Measurements from ENCODE around the gene POU4F1. TPM values are rescaled to one million over a fixed set of nuclear protein-coding genes. Genes with fewer than 3 reads are reported as not detected.
A peak's percentile ranks its signal among the peaks of the same experiment; 100 is the strongest.

POU4F1 gene
- total RNA-seq, 2 experiments from 2014 or later, result 0.18 to 0.23 TPM

DNA sequence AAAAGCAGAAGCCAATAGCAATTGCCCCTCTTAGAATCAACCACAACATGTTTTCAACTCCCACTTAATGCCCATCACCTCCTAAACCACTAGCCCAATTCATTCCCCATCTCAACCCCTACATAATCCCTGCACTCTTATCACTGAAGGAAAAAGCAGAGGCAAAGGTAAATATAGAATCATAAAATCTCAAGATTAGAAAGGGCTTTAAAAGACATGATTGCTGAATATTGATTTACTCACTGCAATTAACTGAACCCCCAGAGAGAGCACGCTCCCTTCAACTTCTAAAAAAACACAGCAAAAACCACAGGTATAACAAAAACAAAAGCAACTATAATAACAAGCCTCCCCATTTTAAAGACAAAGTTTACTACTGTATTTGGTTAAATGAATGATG lies 15.1 kb upstream of the POU4F1 start:
- CTCF ChIA-PET, result interaction anchor here (0.7 to 1.3 kb wide), 2 partner anchors 14 to 1125 kb away, joined by 3 read pairs; no protein-coding TSS in a partner anchor
- peaks cover 50% of the 10 kb centered on the region for H3K36me3 Mint-ChIP-seq
- H3K27me3 Mint-ChIP-seq, result no peaks in the 10 kb centered on the region
- H3K4me1 Mint-ChIP-seq, result peaks cover 2% of the 10 kb centered on the region
- H3K4me3 Mint-ChIP-seq, result no peak overlapping the region
- DNase-seq (no peak), ATAC-seq (no peak)
- H3K27ac Mint-ChIP-seq, result no peak overlapping the region
- no peaks in the 10 kb centered on the region for H3K9me3 Mint-ChIP-seq (ENCODE audit: low read depth)

DNA sequence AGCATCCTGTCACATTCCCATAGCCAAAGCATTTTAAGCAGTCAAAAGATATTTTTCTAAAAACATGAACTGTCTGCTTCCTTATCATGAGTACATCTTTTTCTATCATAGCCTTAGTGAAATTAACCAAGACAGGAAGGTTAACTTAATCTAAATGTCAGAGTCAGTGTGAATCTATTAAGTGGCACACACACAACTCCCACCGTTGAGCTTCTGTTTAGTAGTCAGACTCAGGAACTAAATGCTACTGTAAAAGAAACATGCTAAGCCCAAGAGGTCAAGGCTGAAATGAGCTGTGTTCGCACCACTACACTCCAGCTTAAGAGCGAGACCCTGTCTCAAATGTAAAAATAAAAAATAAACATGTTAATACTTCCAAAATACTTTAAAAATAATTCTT lies 7.7 kb upstream of the POU4F1 start:
- DNase-seq (no peak), ATAC-seq (no peak)
- no peak overlapping the region for H3K4me3 Mint-ChIP-seq
- H3K36me3 Mint-ChIP-seq, result peaks cover 16% of the 10 kb centered on the region
- H3K27ac Mint-ChIP-seq, result no peak overlapping the region
- CTCF ChIA-PET, result no interaction called here
- peaks cover 58% of the 10 kb centered on the region for H3K27me3 Mint-ChIP-seq
- peaks cover 19% of the 10 kb centered on the region for H3K4me1 Mint-ChIP-seq
- no peaks in the 10 kb centered on the region for H3K9me3 Mint-ChIP-seq (ENCODE audit: low read depth)

DNA sequence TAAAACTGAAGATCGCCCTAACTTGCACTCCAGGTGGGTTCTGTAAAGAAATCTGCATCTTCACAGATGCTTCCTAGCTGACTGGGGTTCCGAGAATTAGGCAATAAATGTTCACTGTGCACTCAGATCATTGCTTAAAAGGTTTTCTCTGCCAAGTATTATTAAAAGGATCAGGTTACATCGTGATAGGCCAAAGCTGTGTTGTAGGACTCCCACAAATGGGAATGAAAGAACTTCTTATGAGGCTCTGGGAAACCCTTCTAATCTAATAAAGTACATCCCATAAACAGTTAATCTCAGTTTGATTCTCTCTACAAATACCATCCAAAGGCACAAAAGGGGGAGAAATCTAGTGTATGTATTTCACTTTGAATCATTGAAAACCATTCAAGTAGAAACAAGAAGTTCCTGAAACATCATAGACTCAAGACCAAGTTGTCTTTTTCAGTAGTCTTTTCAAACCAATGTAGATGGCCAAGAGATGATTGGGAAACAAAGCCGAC lies 7.1 kb upstream of the POU4F1 start:
- Mint-ChIP-seq H3K4me3 (no peak overlapping the region), H3K4me1 (peaks cover 20% of the 10 kb centered on the region), H3K9me3 (ENCODE audit: low read depth) (no peaks in the 10 kb centered on the region), H3K27ac (no peak overlapping the region), H3K36me3 (peaks cover 10% of the 10 kb centered on the region), H3K27me3 (peaks cover 64% of the 10 kb centered on the region)
- no peak for ATAC-seq
- no peak for DNase-seq
- CTCF ChIA-PET, result no interaction called here

DNA sequence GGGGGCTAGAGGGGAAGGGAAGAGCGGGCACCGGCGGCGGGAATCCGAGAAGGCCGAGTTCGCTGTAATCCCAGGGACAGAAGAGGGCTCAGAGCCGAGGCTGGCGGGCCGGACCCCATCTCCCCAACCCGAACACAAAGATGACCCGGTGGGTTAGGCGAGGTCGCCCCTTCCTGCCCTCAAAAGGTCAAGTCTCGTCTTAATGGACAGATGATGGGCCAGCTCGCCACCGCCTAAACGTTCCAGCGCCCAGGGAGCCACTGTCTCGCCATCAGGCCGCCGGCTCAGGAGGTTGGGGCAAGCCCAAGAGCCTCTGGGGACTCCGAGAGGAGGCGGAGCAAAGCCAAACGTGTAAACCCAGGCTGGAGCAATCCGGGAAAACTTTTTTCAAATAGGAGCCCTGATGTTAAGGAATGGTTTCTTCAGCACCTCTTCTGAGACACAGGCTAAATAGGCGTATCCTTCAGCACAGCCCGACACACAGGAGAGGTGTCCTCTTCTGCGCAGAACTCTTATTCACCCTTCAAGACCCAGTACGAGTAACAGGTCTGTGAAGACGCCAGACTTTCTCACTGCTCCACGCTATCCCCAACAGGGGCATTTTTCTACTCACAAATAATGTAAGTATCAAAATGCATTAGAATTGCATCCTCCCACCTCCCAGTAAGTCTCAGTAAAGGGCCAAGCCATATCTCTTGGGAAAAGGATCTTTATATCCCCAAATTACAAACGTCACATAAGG lies 6.3 kb upstream of the POU4F1 start:
- Mint-ChIP-seq H3K4me1 (peaks cover 21% of the 10 kb centered on the region), H3K27me3 (peaks cover 72% of the 10 kb centered on the region), H3K27ac (no peak overlapping the region), H3K4me3 (peak overlapping the region; percentile 53), H3K36me3 (peaks cover 5% of the 10 kb centered on the region), H3K9me3 (ENCODE audit: low read depth) (no peaks in the 10 kb centered on the region)
- CTCF ChIA-PET, result interaction anchor here (0.6 kb wide), 1 partner anchor 473 kb away, joined by 3 read pairs; no protein-coding TSS in a partner anchor
- no peak for DNase-seq
- no peak for ATAC-seq

DNA sequence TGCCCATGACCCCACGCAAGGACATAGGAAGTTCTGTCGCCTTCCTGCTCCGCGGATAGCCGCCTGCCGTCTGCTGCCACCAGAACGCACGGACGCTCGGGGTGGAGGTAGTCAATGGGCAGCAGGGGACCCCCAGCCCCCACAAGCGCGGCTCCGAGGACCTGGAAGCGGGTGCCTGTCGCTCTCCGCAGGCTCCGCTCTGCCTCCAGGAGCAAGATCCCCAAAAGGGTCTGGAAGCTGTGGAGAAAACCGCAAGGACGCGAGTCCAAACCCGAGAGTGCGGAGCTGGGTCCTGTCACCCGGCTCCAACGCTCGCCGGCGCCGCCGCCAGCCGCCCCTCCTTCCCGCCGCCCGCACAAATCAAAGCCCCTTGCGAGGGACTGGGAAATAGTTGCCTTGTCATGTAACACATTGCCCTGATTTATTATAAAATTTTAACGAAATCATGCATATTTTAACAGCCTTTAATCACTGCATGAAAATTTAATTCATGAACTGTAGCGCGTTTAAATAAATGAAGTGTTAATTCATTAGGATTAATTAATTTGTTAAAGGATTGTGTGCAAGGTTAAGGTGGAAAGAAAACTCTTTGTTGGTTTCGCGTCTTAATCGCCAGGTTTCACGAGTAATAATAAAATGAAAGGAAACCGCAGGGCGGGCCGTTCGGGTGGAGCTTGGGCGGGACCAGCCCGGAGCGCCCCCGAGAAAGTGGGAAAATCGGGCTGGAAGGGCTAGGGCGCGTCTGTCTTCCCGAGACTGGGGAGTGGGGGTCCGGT lies 5.5 kb upstream of the POU4F1 start:
- no peaks in the 10 kb centered on the region for H3K36me3 Mint-ChIP-seq
- DNase-seq, result no peak
- CTCF ChIA-PET, result interaction anchor here (0.6 kb wide), 1 partner anchor 472 kb away, joined by 3 read pairs; no protein-coding TSS in a partner anchor
- peaks cover 80% of the 10 kb centered on the region for H3K27me3 Mint-ChIP-seq
- H3K4me1 Mint-ChIP-seq, result peaks cover 26% of the 10 kb centered on the region
- peak overlapping the region; percentile 53 for H3K4me3 Mint-ChIP-seq
- ATAC-seq, result no peak
- no peak overlapping the region for H3K27ac Mint-ChIP-seq
- no peaks in the 10 kb centered on the region for H3K9me3 Mint-ChIP-seq (ENCODE audit: low read depth)

DNA sequence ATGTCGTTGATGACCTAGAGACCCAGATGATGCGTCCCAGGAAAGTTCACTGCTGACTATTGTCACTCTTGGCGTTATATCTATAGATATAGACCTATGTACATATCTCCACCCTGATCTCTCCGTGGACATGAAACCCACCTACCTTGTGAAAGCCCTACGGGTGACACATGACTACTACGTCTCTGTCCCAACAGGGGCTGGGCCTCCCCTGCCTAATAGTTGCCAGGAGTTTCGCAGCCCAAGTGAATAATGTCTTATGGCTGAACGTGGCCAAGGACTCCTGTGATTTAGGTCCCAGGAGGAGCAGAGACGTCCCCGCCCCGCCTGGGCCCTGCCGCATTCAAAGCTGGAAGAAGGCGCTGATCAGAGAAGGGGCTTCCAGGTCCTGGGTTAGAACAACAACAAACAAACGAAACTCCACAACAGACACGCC lies 4.9 kb upstream of the POU4F1 start:
- CTCF ChIA-PET, result no interaction called here
- H3K4me3 Mint-ChIP-seq, result peak overlapping the region; percentile 53
- no peak overlapping the region for H3K27ac Mint-ChIP-seq
- peaks cover 86% of the 10 kb centered on the region for H3K27me3 Mint-ChIP-seq
- no peaks in the 10 kb centered on the region for H3K9me3 Mint-ChIP-seq (ENCODE audit: low read depth)
- peaks cover 31% of the 10 kb centered on the region for H3K4me1 Mint-ChIP-seq
- no peaks in the 10 kb centered on the region for H3K36me3 Mint-ChIP-seq
- no peak for ATAC-seq
- no peak for DNase-seq

DNA sequence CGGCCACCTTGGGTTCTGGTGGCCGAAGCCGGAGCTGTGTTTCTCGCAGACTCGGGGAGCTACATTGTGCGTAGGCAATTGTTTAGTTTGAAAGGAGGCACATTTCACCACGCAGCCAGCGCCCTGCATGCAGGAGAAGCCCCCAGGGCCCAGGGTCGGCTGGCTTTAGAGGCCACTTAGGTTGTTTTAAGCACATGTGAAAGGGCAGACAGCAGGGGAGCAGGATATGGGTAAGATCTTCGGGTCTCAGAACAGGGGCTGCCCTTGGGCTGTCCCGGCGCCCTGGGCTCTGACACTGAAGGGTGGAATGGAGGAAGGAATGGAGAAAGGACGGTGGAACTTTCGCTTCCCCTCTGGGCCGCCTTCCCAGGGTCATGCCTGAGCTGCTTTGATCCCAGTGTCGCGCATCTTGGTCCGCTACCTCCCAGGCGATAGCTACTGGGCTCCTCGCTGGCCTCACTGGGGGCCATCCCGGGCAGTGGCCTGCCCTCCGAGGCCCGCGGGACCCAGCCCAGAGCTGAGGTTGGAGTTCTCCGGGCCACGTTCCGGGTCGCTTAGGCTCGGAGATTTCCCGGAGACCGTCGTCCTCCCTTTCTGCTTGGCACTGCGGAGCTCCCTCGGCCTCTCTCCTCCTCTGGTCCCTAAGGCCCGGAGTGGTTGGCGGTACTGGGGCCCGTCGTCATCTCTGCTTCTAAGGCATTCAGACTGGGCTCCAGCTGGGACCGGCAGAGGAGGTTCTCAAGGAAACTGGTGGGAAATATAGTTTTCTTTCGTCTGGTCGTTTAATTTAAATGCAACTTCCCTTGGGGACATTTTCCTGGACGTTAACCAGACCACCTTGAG lies 4.3 kb upstream of the POU4F1 start:
- DNase-seq (no peak), ATAC-seq (no peak)
- H3K4me1 Mint-ChIP-seq, result peaks cover 34% of the 10 kb centered on the region
- peaks cover 88% of the 10 kb centered on the region for H3K27me3 Mint-ChIP-seq
- no peak overlapping the region for H3K27ac Mint-ChIP-seq
- CTCF ChIA-PET, result no interaction called here
- H3K4me3 Mint-ChIP-seq, result no peak overlapping the region
- no peaks in the 10 kb centered on the region for H3K9me3 Mint-ChIP-seq (ENCODE audit: low read depth)
- no peaks in the 10 kb centered on the region for H3K36me3 Mint-ChIP-seq

DNA sequence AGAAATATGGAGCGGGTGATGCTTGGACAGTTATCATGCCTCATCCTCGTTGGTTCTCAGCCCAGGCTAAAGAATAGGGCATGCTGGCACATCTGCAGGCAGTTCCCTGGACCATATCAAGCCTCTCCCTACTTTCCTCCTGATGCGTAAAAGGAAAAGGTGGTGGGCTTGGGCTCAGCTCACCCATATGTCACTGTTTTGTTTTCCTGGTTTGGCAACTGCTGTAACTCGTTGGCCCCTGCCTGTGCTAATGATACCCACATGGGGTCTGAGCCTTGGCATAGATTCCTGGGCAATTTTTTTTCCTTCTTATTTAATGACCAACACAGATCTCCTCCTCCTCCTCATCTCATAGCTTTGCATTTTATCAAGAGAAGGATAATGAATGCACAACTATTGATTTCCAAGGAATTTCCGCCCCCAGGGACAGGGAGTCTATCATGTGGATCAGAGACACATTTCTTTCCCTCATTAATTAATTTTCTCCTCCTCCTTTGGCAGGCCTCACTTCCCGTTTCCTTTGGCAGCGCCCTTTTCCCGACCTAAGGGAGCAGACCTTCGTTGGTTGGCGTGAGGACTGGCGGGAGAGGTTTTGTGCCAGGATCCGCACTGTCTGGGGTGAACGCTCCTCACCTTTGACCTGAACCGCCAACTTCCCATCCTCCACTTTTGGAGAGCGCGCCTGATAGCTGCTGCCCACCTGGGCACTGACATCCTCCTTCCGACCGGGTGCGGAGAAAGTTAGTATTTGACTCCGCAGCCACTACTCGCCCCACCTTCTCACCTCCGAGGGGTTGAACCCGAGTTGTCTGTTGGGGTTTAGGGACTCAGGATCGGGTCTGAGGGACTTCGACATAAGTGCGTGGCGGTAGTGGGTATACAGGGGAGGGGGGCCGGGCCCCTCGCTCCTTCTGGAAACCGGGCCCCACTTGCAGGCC lies 3.4 kb upstream of the POU4F1 start:
- Mint-ChIP-seq H3K4me3 (no peak overlapping the region), H3K4me1 (peaks cover 39% of the 10 kb centered on the region), H3K36me3 (peaks cover 3% of the 10 kb centered on the region), H3K27me3 (peaks cover 90% of the 10 kb centered on the region), H3K27ac (no peak overlapping the region), H3K9me3 (ENCODE audit: low read depth) (no peaks in the 10 kb centered on the region)
- DNase-seq, result no peak
- CTCF ChIA-PET, result no interaction called here
- ATAC-seq, result no peak

DNA sequence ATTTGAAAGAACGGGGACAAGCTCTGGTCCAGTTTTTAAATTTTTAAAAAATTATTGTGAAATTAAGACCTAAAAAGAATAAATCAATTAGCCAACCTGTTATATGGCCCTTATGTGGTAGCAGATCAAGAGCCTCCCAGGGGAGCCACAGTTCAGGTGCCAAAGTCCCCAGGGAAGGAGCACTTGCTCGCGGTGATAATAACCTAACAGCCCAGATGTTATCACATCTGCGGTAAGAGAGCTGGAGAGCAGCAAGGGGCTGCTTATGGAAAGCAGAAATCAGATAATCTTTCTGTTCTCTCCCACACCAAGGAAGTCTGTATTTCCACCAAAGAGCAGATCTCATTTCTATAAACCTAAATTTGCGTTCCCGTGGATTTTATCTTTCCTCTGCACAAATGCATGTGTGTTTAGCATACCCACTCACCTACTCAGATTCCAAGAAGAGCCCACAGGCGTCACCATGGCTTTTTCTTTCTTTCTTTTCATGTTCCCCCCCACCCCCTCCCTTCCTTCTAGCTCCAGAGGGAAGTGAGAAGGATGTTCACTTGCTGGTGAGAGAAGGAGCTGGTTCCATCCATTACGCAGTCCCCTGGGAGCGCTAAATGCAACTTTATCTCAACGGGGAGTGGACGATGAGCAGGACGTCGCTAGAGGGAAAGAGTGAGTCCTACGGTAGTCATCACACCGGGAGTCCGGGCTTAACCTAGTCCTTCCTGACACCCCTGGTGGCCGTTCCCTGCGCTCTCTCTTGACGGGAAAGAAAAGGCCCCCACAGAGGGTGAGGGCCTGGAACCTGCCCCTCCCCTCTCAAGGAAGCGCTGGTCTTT lies 1.6 kb upstream of the POU4F1 start:
- Mint-ChIP-seq H3K9me3 (ENCODE audit: low read depth) (no peaks in the 10 kb centered on the region), H3K27me3 (peaks cover 91% of the 10 kb centered on the region), H3K36me3 (peaks cover 7% of the 10 kb centered on the region), H3K4me3 (no peak overlapping the region), H3K27ac (no peak overlapping the region), H3K4me1 (peaks cover 47% of the 10 kb centered on the region)
- CTCF ChIA-PET, result interaction anchor here (0.6 kb wide), 1 partner anchor 425 kb away, joined by 3 read pairs; no protein-coding TSS in a partner anchor
- no peak for ATAC-seq
- DNase-seq, result no peak

DNA sequence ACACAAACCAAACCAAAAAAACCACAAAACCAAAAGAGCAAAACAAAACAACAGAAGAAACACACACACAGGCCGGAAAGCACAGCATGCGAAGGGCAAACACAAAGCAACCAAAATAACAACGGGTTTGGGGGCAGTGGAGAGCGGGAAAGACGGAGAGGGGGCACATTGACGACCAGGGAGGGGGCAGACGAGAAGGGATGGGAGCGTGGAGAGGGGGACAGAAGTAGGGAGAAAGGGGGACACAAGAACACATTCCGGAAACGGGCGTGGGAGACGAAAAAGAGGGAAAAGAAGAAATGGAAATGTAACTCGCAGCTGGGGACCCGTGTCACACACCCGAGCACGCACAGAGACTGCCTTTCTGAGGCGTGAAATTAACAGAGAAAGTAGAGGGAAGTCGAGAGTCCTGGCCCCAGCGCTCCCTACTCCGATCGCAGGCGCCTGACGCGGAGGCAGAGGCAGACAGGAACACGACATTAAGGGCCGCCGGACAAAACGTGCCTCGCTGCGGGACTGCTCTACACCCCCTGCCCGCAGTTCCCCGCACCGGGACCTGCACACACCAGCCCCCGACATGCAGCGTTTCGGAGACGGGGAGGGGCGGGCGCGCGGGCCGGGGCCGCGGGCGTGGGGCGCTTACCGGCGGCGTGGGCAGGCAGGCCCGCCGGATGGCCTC lies 652 bp downstream of the POU4F1 start:
- H3K36me3 Mint-ChIP-seq, result peaks cover 7% of the 10 kb centered on the region
- H3K9me3 Mint-ChIP-seq (ENCODE audit: low read depth), result no peaks in the 10 kb centered on the region
- H3K27me3 Mint-ChIP-seq, result peaks cover 90% of the 10 kb centered on the region
- peak overlapping the region; percentile 59 for H3K4me3 Mint-ChIP-seq
- ATAC-seq (peak; percentile 24), DNase-seq (no peak)
- peaks cover 36% of the 10 kb centered on the region for H3K4me1 Mint-ChIP-seq
- peak overlapping the region; percentile 65 for H3K27ac Mint-ChIP-seq
- CTCF ChIA-PET, result no interaction called here

DNA sequence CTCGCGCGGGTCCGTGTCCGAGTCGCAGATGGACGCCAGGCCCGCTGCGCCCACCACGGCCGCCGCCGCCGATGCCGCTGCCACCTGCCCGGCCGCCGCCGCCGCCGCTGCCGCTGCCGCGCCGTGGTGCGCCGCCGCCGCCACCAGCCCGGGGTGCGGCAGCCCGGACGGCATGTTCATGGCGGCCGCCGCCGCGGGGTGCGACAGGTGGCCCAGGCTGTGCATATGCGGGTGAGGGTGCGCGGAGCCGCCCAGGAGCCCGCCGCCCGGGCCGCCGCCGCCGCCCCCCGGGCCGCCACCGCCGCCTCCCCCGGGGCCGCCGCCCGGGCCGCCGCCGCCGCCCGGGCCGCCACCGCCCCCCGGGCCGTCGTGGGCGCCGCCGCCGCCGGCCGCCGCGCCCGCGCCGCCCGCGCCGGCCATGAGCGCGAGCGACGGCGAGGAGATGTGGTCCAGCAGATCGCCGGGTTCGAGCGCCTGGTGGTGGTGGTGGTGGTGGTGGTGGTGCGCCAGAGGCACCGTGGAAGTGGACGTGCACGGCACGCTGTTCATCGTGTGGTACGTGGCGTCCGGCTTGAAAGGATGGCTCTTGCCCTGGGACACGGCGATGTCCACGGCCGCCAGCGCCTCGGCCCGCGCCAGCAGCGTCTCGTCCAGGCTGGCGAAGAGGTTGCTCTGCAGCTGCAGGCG lies 1.3 kb downstream of the POU4F1 start:
- CTCF ChIA-PET, result no interaction called here
- no peak for DNase-seq
- peak overlapping the region; percentile 59 for H3K4me3 Mint-ChIP-seq
- H3K36me3 Mint-ChIP-seq, result peaks cover 7% of the 10 kb centered on the region
- H3K4me1 Mint-ChIP-seq, result peaks cover 33% of the 10 kb centered on the region
- no peak for ATAC-seq
- H3K9me3 Mint-ChIP-seq (ENCODE audit: low read depth), result no peaks in the 10 kb centered on the region
- peak overlapping the region; percentile 65 for H3K27ac Mint-ChIP-seq
- H3K27me3 Mint-ChIP-seq, result peaks cover 90% of the 10 kb centered on the region

Data from activated CD8-positive, alpha-beta memory T cell treated with anti-CD3 and anti-CD28 coated beads, Interleukin-2, amount 10 ng/mL, durations not matched to agents 7 days and 5 days (primary cell).